Measurements from ENCODE around the gene EMILIN3.

The EMILIN3 gene

DNA sequence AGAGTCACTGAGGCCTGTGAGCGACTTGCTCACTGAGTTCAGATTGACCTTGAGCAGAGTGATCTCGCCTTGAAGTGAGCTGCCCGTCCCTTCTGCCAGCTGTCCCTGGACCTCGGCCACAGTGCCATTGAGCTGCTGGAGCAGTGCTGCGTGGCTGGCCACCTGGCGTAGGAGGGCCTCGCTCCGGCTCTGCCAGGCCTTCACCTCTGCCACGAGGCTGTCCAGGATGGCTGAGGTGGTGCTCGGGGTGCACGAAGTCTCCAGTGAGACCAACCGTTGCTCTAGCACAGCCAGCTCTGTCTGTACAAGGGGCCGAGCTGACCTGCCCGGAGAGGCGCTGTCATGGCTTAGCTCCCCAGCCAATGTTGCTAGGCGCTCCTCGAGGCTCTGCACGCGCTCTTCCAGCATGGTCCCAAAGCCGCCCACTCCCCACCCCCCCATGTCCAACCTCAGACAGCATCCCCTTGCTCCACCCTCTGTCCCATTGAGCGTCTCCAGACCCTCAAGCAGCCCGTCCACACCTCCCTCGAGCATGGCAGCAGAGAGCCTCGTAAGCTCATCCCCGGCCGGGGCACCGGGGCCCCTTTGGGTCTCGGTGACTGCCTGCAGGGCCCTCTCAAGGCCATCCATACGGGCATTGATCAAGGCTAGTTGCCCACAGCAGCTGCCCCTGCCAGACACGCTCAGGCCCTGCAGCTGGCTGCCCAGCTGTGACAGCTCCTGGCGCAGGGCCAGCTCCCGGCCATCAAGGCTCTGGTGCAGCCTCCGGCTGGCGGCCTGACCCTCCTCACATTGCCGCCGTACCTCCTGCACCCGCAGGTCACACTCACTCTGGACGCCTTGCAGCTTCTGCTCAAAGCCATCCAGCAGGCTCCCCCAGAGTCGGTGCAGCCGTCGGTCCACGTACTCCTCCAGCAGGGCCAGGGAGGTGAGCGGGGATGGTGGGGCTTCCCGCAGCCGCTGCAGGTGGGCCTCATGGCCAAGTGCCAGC, 4.6 kb downstream of the EMILIN3 start:
- no peak for DNase-seq

DNA sequence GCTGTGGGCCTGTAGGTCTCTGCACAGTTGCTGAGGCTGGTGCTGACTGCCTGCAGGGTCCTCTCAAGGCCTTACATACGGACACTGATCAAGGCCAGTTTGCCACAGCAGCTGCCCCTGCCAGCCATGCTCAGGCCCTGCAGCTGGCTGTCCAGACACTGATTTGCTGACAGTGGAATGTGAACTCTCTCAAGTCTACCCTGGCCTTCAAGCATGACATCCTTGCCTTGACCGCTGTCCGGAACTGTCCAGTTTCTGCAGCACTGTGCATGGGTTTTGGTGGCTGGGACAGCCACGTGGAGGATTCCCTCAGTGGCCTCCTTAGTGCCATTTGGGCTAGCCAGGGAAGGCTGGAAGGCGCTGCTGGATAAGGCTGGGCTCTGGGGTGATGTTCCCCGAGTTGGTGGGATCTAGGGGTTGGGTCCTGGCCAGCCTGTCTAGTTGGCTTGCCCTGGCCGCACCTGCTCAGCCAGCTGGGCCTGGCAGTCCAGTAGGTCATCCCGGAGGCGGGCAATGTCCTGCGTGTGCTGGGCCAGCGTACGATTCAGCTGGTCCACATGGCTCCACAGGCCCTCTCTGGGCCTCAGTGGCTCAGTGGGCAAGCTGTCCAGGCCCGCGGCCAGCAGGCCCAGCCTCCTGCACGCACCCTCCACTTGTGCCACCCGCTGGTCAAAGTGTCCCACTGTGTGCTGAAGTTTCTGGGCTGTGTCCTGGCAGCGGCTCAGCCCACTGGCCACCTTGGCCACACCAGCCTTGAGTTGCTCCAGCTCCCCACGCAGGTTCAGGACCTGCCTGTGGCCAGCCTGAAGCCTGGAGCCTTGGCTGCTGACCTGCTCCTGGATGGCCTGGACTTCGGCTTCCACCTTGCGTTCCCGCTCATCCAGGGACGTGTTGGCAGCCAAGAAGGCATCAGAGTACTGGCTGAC, 5.5 kb downstream of the EMILIN3 start:
- no peak for DNase-seq

GRCh38 chr20:41359541-41360011, 7.0 kb downstream of the EMILIN3 start:
- no peak for DNase-seq

DNA sequence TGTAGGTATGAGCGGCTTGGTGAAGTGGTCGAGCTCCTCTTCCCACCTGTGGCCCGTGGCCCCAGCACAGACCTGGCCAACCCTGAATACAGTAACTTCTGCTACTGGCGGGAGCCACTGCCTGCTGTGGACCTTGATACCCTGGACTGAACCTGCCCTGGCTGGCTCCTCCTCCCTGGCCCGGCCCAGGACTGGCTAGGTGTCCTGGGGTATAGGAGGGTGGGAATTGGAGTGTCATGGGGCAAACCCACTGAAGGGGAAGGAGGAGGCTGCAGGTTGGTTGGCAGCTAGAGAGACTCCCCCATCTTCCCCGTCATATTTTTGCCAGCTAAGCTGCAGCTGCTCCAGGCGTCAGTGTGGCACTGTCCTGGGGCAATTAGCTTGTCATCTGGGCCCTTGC, 7.9 kb downstream of the EMILIN3 start:
- DNase-seq: no peak

DNA sequence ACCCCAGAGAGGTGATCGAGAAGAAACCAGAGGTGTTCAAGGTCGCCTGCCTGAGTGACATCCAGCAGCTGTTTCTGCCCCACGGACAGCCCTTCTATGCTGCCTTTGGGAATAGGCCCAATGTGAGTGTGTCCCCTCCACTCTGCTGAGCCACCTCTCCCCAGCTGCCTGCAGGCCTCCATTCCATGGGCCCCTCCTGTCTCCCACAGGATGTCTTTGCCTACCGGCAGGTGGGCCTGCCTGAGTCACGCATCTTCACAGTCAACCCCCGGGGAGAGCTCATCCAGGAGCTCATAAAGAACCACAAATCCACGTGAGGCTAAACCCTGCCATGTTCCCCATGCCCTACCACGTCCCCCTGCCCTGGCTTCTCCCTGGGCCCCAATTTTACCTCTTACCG, 8.4 kb downstream of the EMILIN3 start:
- no peak for DNase-seq

- DNase-seq: no peak
These were observed 9.0 kb downstream of the EMILIN3 start for GRCh38 chr20:41357424-41358163.

GRCh38 chr20:41356951-41357350, 9.7 kb downstream of the EMILIN3 start:
- DNase-seq: no peak

DNA sequence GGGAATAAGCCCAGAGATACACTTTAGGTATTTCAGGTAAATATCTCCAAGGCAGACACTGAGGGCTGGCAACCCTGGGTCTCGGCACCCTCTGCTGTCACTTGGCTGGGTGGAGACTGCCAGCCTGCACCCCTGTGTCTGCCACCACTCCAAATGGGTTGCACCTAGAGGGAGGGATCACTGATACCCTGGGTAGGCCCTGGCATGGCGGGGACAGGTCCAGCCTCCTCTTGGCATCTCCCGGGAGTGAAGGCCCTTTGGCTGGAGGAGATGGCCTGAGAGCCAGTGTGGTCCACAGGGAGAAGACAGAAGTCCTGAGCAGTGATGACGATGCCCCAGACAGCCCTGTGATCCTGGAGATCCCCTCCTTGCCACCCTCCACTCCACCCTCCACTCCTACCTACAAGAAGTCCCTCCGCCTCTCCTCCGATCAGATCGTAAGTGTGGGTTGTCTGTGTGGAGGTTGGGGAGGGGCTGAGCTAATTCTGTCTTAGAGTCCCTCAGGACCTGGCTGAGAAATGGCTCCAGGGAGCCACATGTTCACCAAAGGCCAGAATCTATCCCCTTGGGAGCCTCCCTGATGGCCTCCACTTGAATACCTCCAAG, 10.9 kb downstream of the EMILIN3 start:
- DNase-seq: no peak

GRCh38 chr20:41355192-41355591, 11.4 kb downstream of the EMILIN3 start:
- no peak for DNase-seq

GRCh38 chr20:41353530-41353929, 13.1 kb downstream of the EMILIN3 start:
- DNase-seq: no peak

- DNase-seq: no peak
These were observed 14.0 kb downstream of the EMILIN3 start for GRCh38 chr20:41352666-41353065.

GRCh38 chr20:41352106-41352505, 14.5 kb downstream of the EMILIN3 start:
- DNase-seq: no peak

- no peak for DNase-seq
These were observed 16.1 kb downstream of the EMILIN3 start for GRCh38 chr20:41350408-41350962.

DNA sequence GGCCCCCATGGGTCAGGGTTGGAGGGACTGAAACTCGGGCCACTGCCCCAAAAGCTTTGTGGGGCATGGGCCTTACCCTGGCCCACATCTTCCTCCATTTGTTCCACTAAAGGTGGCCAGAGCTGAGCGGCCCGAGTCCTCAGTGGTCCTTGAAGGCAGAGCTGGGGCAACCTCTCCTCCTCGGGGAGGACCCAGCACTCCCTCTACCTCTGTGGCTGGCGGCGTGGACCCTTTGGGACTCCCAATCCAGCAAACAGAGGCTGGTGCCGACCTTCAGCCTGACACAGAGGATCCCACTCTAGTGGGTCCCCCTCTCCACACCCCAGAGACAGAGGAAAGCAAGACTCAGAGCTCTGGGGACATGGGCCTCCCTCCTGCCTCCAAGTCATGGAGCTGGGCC, 16.7 kb downstream of the EMILIN3 start:
- DNase-seq: no peak

- DNase-seq: no peak
These were observed 17.4 kb downstream of the EMILIN3 start for GRCh38 chr20:41349266-41349665.

GRCh38 chr20:41348430-41349172, 18.0 kb downstream of the EMILIN3 start:
- DNase-seq: no peak

DNA sequence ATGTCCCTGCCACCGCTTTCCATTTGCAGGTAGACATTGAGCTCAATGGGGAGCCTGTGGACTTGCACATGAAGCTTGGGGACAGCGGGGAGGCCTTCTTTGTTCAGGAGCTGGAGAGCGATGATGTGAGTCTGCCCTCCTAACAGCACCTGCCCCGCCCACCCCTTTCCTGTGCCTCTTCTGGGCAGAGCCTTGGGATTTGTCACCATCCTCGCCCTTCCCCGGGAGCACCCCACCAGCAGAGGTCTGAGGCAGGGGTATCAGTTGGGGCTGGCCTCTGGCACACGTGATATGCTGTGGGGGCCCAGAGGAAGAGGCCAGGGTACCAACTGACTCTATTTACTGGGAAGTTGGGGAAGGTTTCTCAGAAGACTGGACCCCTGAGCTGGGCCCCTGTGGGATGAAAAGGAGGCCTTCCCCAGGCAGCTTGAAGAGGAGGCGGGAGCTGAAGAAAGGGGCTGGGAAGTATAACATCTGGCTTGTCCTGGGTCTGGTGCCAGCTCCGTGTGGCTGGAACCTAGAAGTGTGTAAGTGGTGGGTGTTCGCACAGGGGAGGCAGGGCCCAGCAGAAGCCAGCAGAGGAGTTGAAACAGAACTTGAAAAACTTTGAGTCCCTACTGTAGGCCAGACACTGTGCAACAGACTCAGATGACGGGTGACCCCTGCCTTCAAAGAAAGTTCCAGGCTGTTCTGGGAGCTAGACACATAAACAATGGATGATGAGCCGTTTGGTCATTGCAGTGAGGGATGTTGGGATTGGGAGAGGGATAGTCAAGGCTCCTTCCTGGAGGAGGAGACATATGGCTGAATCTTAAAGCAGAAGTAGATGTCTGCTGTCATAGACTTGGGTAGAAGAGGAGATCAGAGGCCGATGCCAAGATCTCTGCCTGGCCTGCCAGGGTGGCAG, 18.8 kb downstream of the EMILIN3 start:
- DNase-seq: no peak

DNA sequence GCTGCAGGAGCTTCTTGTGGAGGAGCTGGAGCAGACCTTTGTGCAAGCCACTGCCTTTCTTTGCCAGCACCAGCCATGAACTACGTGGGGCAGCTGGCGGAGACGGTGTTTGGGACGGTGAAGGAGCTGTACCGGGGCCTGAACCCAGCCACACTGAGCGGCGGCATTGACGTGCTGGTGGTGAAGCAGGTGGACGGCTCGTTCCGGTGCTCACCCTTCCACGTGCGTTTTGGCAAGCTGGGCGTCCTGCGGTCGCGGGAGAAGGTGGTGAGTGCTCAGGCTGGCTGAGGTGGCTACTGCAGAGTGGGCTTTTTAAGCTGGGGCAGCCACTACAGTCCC, 20.9 kb downstream of the EMILIN3 start:
- DNase-seq: no peak

DNA sequence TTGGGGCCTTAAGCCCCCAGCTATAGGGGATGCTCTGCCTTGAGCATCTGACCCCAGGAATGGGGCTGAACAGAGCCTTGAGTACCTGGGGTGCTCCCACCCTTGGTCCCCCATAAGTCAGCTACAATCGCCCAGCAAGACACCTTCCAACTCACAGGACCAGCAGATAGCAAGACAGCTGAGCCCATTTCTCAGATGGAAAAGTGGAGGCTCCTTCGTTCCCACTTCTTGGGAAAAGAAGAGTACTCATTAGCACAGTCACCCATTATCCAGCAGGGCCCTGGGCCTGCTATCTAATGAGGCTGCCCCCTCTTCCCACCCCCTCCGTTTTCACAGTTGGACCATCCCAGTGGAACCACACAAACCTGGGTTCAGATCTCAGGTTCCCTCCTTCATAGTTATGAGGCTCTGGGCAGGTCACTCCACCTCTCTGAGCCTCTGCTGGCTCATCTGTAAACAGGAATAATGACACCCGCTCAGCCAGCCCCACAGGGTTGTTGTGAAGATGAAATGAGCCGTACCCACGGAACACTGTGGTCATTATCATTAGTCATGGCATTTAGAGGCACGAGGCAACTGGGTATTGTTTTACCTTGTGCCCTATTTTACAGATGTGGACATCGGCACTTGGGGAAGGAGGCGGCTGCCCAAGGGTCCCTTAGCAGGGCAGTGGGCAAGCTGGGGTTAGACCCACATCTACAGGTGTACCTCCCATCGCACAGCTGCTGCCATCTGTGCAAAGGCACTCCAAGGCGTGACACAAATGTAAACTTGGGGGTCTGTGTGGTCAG, 21.5 kb downstream of the EMILIN3 start:
- no peak for DNase-seq

All from cortex of kidney (tissue), 1 donor.